Activated CD4-positive, CD25-positive, alpha-beta regulatory T cell treated with anti-CD3 and anti-CD28 coated beads, Interleukin-2, amount 50 U/mL, for 72 hours (primary cell): ENCODE data around the gene GVQW3.
A peak's percentile ranks its signal among the peaks of the same experiment; 100 is the strongest.
"Not testable (repeated sequence)": the region's sequence is repeated elsewhere in the genome, so short reads cannot be mapped to it uniquely, and the experiment has no call there.

Experiments
- DNase-seq: peaks from one replicate; pipeline ENCODE4 v3.0.0; 2021

Gene GVQW3

GRCh38 chr11:76391021-76391420 lies 9.9 kb downstream of the GVQW3 start:
- DNase-seq: no peak

DNA sequence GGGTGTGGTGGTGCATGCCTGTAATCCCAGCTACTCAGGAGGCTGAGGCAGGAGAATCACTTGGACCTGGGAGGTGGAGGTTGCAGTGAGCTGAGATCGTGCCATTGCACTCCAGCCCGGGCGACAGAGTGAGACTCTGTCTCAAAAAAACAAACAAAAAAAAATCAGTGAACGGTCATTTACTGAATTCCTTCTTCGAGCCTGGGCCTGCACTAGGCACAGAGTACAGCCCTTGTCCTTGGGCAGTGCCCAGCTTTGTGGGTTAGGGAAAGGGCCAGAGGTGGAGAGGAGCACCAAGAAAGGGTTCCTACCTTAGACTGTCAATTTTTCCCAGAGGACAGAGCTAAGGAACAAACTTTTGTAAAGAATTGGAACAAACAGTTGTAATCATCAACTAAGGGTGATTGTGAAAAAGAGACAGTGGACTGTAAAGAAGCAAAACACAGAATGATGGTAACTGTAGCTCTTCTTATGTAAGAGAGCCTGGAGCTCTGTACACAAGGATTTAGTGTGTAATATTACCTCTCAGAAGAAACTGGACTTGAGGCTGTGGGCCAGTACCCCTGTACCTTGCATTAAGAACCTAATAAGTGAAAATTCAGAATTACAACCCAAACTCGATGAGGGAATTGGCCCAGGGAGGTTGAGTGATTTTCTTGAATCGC lies 10.8 kb downstream of the GVQW3 start:
- no peak for DNase-seq

DNA sequence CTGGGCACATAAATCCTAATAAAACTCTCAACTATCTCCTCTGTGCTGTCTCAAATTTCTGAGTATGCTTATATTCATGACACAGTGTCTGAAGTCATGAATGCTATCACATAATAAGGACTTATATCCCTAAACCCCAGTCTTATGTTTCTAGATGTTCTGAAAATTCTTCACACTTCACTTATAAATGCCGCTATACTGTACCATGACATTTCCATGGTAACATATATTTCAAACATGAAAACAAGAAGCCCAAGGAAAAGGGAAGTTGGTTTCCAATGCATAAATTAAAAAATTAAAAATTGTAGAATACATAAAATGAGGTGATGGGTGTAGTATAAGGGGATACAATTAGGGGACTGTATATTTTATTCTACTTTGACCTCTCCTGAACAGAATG lies 11.7 kb downstream of the GVQW3 start:
- DNase-seq: no peak

DNA sequence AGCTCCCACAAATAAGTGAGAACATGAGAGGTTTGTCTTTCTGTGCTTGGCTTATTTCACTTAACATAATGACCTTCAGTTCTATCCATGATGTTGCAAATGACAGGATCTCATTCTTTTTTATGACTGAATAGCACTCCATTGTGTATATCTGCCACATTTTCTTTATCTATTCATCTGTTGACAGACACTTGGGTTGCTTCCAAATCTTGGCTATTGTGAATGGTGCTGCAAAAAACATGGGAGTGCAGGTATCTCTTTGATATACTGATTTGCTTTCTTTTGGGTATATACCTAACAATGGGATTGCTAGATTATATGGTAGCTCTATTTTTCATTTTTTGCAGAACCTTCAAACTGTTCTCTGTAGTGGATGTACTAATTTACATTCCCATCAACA lies 13.3 kb downstream of the GVQW3 start:
- DNase-seq: no peak

GRCh38 chr11:76395296-76395695 lies 14.2 kb downstream of the GVQW3 start:
- DNase-seq: no peak

DNA sequence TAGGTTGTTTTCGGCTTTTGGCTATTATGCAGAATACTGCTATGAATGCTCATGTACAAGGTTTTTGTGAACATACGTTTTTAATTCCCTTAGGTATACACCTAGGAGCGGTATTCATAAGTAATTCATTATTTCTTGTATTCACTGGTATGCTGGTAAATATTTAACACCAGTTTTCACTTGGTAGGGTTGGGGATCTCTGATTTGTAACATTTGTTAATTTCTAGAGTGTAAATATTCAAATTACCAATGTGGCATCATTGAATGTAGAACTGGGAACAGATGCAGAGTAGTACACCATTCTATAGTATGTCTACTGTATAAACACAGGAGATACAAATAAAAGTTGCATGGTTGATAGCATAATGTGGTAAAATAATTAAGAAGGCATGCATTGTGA lies 16.3 kb downstream of the GVQW3 start:
- no peak for DNase-seq

DNA sequence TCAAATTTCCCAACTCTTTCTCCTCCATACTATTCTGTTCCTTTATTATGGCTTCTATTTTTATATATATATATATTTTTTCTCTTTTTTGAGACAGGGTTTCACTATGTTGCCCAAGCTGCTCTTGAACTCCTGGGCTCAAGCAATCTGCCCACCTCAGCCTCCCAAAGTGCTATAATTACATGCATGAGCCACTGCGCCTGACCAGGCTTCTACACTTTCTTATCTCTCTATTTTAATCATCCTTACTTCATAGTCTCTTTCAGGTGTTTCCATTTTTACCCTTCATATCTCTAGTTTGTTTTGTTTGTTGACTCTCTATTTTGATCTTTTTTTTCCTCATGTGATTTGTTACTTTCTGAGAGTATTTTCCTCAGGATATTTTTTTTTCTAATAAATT lies 19.8 kb downstream of the GVQW3 start:
- no peak for DNase-seq

DNA sequence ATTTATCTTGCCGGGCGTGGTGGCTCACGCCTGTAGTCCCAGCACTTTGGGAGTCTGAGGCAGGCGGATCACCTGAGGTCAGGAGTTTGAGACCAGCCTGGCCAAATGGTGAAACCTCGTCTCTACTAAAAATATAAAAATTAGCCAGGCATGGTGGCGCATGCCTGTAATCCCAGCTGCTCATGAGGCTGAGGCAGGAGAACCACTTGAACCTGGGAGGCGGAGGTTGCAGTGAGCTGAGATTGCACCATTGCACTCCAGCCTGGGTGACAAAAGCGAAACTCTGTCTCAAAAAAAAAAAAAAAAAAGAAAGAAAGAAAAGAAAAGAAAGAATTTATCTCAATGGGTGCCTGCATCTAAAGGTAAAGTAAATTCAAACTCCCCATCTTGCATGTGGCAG lies 20.4 kb downstream of the GVQW3 start:
- not testable (repeated sequence) for DNase-seq

DNA sequence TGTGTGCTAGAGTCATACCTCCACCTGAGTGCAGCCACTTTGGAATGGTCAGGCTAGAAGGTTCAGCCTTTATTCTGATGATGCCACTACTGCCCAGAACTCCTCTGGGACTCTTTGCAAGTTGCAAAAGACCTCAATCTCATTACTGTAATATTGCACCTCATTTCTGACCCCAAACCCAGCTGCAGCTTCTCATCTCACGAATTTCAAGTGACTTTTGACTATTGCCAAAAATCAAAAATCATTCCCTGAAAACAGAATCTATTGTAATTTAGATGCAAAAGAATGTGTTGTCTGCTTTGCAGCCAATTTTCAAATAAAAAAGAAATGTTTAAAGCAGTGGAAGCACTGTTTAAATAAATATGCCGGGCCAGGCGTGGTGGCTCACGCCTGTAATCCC lies 25.2 kb downstream of the GVQW3 start:
- DNase-seq: no peak

DNA sequence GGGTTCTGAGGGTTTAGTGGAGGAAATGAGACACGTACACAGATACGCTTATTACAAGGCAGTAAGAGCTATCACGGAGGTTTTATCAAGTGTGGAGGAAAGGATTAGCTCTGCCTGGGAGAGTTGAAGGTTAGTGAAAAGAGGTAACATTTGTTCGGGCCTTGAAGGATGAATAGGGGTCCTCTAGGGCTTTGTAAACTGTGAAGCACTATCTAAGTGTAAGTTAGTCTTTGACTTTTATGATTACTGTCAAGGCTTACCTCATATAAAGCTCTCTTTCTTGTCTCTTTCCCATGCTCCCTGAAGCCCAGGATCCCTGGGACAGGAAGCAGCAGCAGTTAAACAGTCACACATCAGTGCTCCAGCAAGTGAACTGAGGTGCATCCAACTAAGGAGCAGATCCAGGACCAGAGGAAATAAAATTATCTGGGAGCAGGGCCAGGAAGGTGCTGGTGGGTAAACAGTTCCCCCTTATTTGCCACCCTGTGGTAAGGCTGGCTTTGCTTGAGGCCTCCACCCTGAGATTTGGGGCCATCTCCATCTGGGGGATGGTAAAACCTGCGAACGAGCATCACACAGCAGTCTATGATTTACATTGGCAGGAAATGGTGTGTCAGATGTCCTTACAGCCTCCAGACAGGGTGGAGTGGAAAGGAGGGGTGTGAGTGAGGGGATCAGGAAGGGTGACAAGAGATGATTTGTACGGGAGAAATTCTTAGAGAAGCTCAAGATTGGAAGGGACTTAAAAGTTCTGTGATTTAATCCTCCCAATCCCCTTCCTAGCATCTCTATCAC lies 27.2 kb downstream of the GVQW3 start:
- DNase-seq: no peak

GRCh38 chr11:76410851-76411357 lies 29.8 kb downstream of the GVQW3 start:
- no peak for DNase-seq

DNA sequence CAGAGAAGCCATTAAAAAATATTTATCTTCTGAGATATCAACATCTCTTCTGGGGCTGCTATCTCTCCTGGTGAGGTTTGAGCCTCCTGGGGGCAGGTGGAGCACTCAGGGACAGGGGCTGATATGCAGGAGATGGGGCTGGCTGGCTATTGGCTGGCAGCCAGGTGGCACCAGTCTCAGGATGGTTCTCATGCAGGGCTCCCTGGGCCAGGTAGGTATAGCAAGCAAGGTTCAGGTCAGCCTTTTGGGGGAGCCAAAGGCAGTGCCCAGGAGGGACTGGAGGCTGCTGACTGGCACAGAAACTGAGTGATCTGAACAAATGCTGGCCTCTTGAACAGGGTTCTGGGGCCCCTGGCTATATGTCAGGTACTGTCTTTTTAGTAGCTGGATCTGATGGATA lies 34.0 kb downstream of the GVQW3 start:
- DNase-seq: no peak

DNA sequence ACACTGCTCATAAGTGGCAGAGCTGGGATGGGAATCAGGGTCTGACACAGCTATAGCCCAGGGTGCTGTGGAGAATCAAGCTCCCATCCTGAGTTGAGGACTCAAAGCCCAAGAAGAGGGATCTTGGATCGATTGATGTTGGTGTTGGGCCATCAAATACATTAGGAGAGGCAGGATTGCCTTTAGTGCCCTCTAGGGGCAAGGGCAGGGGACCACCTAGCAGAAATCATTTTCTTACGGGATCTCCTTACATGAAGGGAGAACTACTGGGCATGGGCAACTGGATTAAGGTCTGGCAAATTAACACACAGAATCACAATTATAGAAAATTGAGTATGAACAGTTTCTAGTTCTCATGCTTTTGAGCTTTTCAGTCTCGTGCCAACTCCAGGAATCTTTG lies 38.8 kb downstream of the GVQW3 start:
- no peak for DNase-seq

- DNase-seq: no peak
These were observed 43.3 kb downstream of the GVQW3 start for GRCh38 chr11:76424379-76424778.

DNA sequence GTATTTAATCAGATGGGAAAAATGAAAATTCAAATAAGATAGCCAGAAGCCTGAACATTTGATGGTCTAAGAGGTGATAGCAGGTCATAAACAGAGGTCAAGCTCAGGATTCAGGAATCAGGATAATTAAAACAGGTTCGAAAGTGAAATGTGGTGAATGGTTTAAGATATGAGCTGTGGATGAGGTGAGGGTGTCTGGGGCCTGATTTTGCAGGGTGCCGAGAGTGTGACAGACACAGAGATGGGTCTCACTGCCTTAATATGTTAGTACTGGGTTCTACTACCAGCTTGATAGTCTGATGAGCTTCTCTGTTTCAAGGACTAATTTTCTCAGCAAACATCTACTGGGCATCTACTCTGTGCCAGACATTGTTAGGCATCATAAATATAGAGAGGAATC lies 43.8 kb downstream of the GVQW3 start:
- no peak for DNase-seq

DNA sequence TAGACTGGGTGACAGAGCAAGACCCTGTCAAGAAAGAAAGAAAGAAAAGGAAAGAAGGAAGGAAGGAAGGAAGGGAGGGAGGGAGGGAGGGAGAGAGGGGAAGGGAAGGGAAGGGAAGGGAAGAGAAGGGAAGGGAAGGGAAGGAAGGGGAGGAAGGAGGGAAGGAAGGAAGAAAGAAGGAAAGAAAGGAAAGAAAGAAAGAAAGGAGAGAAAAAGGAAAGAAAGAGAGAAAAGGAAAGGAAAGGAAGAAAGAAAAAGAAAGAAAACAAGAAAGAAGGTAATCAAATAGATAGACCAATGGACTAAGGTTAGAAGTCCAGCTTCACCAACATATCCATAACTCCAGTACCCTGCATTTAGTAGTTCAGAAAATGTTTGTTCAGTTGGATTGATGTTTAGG lies 45.5 kb downstream of the GVQW3 start:
- DNase-seq: no peak

DNA sequence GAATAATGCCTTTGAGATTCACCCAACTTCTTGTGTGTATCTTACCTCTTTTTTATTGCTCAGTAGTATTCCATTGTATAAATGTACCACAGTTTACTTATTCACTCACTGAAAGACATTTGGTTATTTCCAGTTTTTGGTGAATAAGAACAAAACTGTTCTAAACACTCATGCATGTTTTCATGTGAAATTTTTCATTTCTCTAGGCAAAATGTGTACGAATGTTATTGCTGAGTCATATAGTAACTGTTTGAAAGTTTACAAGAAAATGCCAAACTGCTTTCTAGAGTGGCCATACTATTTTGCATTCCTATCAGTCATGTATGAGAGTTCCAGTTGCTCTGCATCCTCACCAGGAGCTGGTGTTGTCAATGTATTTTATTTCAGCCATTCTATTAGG lies 54.9 kb downstream of the GVQW3 start:
- no peak for DNase-seq

DNA sequence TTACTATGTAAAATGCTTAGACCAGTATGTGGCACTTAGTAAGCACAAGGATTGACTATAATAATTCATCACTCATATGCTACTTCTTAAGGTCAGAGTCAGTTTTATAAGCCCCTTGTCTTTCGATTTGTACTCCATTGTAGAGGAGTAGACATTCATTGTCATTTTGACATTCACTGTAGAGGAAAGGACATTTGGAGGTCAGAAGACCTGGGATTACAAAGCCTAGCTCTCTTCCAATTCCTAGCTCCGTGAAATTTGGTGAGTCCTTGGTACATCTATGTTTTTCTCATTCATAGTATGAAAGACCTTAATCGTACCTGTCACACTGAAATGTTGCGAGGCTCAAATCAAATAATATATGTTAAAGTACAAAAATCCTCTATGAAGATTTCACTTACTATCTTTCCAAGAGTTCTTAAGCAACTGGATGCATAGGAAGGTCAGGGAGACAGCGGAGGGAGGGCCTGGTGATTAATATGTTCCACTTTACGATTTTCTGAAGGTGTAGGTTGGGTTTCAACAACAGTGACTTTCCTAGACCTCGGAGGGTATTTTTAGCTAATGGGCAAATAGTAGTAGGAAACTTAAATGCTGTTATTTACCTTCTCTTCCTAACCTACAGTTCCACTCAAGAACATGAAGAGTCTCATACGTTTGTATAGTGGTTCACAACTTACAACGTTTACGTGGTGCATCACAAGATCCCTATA lies 62.3 kb downstream of the GVQW3 start:
- no peak for DNase-seq

DNA sequence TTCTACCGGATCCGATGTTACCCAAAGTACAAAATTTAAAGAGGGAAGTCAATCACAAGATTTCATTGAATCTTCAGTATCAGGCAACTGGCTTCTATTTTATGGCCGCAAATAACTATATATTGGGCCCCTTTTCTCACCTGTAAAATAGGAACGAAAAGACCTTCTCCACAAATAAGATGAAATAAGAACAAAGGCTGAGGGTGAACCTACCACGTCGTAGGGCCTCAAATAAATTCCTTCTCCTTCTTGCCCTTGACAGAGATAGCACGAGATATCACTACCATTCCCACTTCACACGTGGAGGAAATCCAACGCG lies 62.9 kb downstream of the GVQW3 start:
- no peak for DNase-seq

- peak; percentile 86 for DNase-seq
These were observed 63.4 kb downstream of the GVQW3 start, which contains the start of gene EMSY for GRCh38 chr11:76444384-76445120. Gene EMSY, plus strand, starts transcription at chr11:76445018. Its CDS starts 1,921 bp downstream, at chr11:76446939.

DNA sequence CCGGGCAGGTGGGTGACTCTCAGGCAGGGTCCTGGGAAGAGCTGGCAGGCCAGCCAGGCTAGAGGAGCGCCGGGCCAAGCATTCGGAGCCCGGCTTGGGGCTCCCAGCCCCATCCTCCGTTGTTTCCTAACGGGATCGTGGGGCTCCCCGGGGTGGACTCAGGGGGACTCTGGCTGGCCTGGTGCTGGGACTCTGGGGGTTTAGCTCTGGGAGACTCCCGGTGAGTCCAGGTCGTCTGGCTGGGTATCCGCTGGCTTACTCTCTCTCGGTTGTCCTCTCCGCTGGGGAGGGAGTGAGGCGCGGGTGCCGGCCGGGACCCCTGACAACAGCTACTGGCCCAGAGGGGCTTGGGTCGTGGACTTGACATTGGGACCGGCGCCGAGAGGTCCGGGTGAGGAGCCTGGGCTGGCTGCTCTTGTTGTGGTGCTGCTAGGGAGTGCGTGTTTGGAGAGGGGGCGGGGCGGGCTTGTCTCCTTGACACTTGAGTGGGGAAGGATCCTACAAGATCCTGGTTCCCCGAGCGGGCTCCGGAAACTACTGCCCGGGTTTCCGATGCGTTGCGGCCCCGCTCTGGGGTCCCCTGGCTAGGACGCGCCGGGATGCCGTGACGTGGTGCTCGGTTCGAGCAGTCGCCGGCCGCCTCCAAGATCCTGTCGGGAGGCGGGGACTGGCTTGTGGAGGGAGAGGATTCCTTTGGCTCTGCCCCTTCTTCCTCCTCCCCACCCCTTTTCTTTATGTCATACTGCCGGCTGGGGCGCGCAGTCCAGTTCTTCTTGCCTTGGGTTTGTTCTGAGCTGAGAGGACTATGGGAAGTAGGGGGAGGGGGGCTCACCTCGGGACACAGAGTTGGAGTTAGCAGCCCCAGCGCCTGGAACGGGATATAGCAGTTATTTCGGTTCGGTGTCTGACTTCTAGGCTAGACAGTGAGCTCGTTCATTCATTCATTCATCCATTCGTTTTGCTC lies 64.3 kb downstream of the GVQW3 start:
- peak; percentile 55 for DNase-seq

DNA sequence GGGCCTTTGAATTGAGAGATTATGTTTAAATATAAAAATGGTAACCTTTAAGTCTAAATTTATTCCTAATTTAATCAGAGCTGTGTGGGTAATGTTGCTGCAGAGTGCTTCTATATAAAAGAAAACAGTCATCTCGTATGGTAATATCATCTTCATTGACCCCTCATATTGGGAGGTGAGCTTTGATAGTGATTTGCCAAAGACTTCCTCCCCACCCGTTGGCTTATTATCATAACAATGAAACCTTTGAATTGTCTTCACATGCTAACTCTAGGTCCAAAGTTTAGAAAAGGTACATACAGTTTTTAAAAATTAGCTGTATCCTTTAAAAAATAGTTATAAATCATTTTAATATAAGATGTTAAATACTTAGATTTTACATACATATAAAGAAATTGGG lies 67.4 kb downstream of the GVQW3 start:
- DNase-seq: no peak
